ACC112 (cell line): ENCODE results near the gene YY1.
A peak's percentile ranks its signal among the peaks of the same experiment; 100 is the strongest.

Experiments used
- H2AFZ ChIP-seq: fragments of 200-600 bp; sonication (generic); one replicate; pipeline ENCODE4 v1.6.0; 2017; ENCODE audit warnings: antibody characterized with exemption, low read length; ENCODE audit not compliant: unreplicated experiment
- H3K27ac ChIP-seq: fragments of 200-600 bp; sonication (generic); 2 replicates; pipeline ENCODE4 v1.5.1; 2014; ENCODE audit warnings: low read depth, mild to moderate bottlenecking, antibody characterized with exemption, low read length, moderate library complexity
- H3K27me3 ChIP-seq: fragments of 200-600 bp; sonication (generic); 2 replicates; pipeline ENCODE4 v1.6.1; 2014; ENCODE audit warnings: mild to moderate bottlenecking, antibody characterized with exemption, low read length, moderate library complexity, mixed read lengths; ENCODE audit not compliant: insufficient read depth
- H3K36me3 ChIP-seq: fragments of 200-600 bp; sonication (generic); 2 replicates; pipeline ENCODE4 v1.6.1; 2016; ENCODE audit warnings: mild to moderate bottlenecking, antibody characterized with exemption, low read length, moderate library complexity, mixed read lengths; ENCODE audit not compliant: insufficient read depth
- H3K4me1 ChIP-seq: fragments of 200-600 bp; sonication (generic); one replicate; pipeline ENCODE4 v1.6.1; 2016; ENCODE audit warnings: low read length, mixed read lengths; ENCODE audit not compliant: insufficient read depth, unreplicated experiment, control insufficient read depth
- H3K4me3 ChIP-seq: fragments of 200-600 bp; sonication (generic); 2 replicates; pipeline ENCODE4 v1.5.1; 2014; ENCODE audit warnings: mild to moderate bottlenecking, low read depth, low read length
- H3K79me2 ChIP-seq: fragments of 200-600 bp; sonication (generic); one replicate; pipeline ENCODE4 v1.6.0; 2016; ENCODE audit warnings: low read length; ENCODE audit not compliant: control insufficient read depth, unreplicated experiment, insufficient read depth

The YY1 gene

DNA sequence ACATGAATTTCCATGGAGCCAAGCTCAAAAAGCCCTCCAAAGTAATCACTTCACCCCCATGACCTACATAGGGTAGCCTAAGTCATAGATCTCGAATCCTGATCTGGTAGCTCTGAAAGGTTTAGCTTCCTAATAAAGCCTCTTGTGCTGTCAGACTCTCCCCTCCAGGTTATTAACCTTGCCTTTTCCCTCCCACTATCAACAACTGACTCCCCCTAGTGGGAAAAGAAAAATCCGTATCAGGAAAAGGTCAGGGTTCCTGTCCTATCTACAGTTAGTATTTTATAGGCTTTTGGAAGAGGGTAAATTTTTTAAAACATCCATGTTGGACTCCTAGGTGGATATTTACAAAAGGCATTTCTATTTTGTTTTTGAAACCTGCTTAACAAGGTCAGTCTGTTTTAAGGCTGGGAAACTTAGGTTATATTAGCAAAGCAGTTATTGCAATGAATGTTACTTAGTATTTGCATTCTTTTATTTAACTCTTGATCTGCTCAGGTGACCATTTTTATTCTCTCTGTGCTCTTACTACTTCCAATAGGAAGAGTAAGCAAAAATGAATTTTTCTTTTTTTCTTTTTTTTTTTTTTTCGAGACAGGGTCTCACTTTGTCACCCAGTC is 8.0 kb downstream of the YY1 start:
- Histone ChIP-seq H3K36me3 (no peaks in the 10 kb centered on the region), H2AFZ (no peak overlapping the region), H3K27ac (no peak overlapping the region), H3K79me2 (peaks cover 93% of the 10 kb centered on the region), H3K4me3 (no peak overlapping the region), H3K4me1 (peaks cover 24% of the 10 kb centered on the region), H3K27me3 (no peaks in the 10 kb centered on the region)

DNA sequence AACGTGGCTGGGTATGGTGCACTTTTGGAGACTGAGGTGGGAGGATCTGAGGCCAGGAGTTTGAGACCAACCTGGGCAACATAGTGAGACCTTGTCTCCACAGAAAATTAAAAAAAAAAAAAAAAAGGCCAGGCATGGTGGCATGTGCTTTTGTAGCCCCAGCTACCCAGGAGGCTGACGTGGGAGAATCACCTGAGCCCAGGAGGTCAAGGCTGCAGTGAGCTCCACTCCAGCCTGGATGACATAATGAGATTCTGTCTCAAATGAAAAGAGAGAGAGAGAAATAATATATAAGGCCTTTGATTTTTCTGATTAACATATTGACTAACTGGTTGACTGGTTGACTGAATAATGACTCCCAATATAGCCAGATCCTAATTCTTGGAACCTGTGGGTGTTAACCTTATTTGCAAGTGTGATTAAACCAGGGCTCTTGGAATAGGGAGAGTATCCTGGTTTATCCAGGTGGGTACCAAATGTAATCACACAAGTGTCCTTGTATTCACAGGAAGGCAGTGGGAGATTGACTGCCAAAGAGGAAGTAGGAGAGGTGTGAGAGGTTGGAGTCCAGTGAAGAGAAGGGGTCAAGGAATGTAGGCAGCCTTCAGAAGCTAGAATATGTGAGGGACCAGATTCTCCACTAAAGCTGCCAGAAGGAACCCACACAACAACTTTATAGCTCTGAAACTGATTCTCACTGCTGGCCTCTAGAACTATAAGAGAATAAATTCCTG is 12.0 kb downstream of the YY1 start:
- Histone ChIP-seq H3K4me1 (peaks cover 9% of the 10 kb centered on the region), H3K27me3 (no peaks in the 10 kb centered on the region), H2AFZ (no peak overlapping the region), H3K4me3 (no peak overlapping the region), H3K27ac (no peak overlapping the region), H3K36me3 (no peaks in the 10 kb centered on the region), H3K79me2 (peaks cover 94% of the 10 kb centered on the region)

DNA sequence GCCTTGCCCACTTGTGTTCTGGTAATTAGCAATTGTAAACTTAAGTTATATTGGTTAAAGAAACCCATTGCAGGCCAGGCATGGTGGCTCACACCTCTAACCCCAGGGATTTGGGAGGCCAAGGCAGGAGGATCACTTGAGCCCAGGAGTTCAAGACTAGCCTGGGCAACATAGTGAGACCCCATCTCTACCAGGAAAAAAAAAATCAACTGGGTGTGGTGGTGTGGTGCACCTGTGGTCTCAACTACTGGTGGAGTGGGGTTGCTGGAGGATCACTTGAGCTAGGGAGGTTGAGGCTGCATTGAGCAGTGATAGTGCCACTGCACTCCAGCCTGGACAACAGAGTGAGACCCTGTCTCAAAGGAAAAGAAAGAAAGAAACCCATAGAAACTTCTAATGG is 13.7 kb downstream of the YY1 start:
- H3K4me3 ChIP-seq = no peak overlapping the region
- no peaks in the 10 kb centered on the region for H3K36me3 ChIP-seq
- H3K27me3 ChIP-seq = no peaks in the 10 kb centered on the region
- H3K79me2 ChIP-seq = peaks cover 94% of the 10 kb centered on the region
- no peaks in the 10 kb centered on the region for H3K4me1 ChIP-seq
- H2AFZ ChIP-seq = no peak overlapping the region
- H3K27ac ChIP-seq = no peak overlapping the region

DNA sequence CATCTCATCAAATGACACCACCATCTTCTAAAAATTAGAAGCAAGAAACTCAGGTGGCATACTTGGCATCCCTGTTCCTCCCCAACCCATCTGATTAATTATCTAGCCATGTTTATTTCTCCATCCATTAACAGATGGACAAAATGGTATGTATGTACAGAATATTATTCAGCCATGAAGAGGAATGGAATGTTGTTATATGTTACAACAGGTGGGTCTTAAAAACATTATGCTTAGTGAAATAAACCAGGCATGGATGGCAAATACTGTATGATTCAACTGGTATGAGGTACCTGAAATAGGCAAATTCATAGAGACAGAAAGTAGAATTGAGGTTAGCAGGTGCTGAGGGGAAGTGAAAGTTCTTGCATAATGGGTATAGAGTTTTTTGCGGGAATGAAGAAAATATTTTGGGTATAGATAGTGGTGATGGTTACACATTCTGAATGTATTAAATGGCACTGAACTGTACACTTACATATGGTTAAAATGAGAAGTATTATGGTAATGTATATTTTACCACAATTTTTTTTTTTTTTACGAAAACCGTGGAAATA is 17.5 kb downstream of the YY1 start:
- H3K27ac ChIP-seq = no peak overlapping the region
- no peak overlapping the region for H3K4me3 ChIP-seq
- H2AFZ ChIP-seq = no peak overlapping the region
- H3K4me1 ChIP-seq = no peaks in the 10 kb centered on the region
- H3K27me3 ChIP-seq = no peaks in the 10 kb centered on the region
- H3K36me3 ChIP-seq = no peaks in the 10 kb centered on the region
- H3K79me2 ChIP-seq = peaks cover 93% of the 10 kb centered on the region

DNA sequence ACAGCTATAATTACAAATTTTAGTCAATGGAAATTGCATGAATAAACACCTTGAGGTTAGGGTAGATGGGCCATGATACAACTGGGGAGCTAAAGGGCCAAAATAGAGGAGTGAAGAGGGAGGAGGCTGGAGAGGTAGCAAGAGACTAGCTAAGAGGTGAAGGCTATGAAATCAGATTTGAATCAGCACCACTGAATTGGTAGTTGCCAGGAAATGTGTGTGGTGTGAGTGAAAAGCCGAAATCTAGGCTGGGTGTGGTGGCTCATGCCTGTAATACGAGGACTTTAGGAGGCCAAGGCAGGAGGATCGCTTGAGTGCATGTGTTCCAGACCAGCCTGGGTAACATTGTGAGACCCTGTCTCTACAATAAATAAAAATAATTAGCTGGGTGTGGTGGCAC is 22.7 kb downstream of the YY1 start:
- Histone ChIP-seq H3K4me3 (no peak overlapping the region), H2AFZ (no peak overlapping the region), H3K36me3 (peaks cover 8% of the 10 kb centered on the region; the same call in 1 of the 2 replicates), H3K4me1 (peaks cover 6% of the 10 kb centered on the region), H3K27ac (no peak overlapping the region), H3K27me3 (no peaks in the 10 kb centered on the region), H3K79me2 (peaks cover 84% of the 10 kb centered on the region)

DNA sequence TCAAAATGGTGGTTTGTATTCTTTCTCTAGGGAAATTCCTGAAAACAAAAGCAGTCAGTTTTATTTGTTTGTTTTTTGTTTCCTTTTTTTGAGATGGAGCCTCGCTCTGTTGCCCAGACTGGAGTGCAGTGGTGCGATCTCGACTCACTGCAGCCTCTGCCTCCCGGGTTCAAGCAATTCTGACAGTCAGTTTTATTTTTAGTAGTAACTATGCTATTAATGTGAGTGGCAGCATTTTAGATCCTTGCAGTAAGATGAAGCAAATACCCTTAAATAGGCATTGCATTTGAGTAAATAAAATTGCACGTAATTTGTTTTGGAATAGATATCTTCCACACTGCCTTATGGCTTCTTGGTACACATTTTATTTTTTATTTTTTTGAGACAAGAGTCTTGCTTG is 23.6 kb downstream of the YY1 start:
- Histone ChIP-seq H3K4me1 (peaks cover 6% of the 10 kb centered on the region), H3K4me3 (no peak overlapping the region), H3K27me3 (no peaks in the 10 kb centered on the region), H3K79me2 (peaks cover 83% of the 10 kb centered on the region), H3K36me3 (peaks cover 8% of the 10 kb centered on the region; the same call in 1 of the 2 replicates), H3K27ac (peak overlapping the region; percentile 26; the same call in 1 of the 2 replicates), H2AFZ (no peak overlapping the region)

DNA sequence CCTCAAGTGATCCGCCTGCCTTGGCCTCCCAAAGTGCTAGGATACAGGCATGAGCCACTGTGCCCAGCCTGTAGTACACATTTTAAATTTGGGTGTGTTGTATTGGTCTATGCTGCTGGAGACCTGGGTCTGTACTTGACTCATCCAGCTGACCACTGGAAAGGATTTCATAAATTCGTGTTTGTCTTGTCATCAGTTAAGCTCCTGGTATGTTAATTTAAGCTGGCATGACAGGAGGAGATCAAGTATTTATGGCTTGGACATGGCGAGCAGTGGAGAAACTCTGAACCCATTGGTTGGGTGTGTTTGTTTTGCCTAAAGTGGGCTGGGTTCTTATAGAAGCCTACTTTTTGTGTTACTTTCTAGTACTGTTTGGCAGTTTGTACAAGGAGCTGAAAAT is 24.2 kb downstream of the YY1 start:
- Histone ChIP-seq H3K27me3 (no peaks in the 10 kb centered on the region), H2AFZ (no peak overlapping the region), H3K36me3 (peaks cover 8% of the 10 kb centered on the region; the same call in 1 of the 2 replicates), H3K79me2 (peaks cover 83% of the 10 kb centered on the region), H3K4me1 (peaks cover 8% of the 10 kb centered on the region), H3K4me3 (no peak overlapping the region), H3K27ac (no peak overlapping the region)

DNA sequence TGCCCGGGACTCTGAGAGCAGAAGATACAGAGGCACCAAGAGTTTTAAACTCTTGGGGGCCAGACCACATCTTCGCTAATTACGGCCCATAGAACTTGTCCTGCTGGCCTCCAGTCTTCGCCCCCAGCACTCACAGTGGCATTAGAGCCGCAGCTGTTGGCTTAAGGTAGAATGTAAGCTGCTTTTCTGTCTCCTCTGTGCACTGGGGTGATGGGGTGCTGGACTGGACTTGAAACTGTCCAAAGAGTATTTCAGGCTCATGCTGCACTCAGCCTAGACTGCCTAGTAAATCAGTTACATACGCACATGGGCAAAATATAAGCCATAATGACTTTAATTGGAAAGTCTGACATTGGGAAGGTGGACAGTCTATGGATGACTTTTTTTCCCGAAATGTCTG is 29.0 kb downstream of the YY1 start:
- Histone ChIP-seq H3K4me3 (no peak overlapping the region), H3K27ac (peak overlapping the region; percentile 55), H3K27me3 (no peaks in the 10 kb centered on the region), H3K79me2 (peaks cover 76% of the 10 kb centered on the region), H3K4me1 (peaks cover 10% of the 10 kb centered on the region), H2AFZ (no peak overlapping the region), H3K36me3 (peaks cover 7% of the 10 kb centered on the region; the same call in 1 of the 2 replicates)

DNA sequence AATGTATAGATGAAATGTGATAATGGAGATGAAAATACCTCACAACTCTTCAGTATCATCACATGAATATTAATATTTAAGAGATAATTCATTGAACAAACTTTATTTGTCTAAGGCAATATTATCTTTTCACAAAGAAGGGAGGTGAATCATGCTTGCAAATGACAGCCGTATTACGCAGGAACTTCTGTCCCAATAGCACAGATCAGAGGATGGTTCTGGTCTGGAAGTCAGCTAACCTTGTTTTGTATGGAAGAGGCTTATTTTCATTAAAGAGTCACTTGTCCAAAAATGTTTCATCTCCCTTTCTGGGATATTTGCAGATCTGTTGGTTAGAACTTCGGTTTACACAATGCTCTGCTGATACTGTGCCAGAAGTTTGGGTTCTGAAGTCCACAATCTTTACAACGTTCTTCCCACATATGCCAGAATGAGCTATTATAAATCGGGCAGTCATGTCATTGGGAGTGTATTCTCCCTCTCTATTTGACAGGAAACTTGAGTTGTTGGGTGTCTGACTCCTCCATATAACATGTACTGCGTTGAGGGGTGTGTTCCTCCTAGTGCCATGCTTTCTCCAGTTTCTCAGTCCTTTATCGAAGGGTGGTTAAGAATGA is 29.8 kb downstream of the YY1 start:
- Histone ChIP-seq H3K27ac (peak overlapping the region; percentile 55), H3K36me3 (peaks cover under 1% of the 10 kb centered on the region; the same call in 1 of the 2 replicates)

DNA sequence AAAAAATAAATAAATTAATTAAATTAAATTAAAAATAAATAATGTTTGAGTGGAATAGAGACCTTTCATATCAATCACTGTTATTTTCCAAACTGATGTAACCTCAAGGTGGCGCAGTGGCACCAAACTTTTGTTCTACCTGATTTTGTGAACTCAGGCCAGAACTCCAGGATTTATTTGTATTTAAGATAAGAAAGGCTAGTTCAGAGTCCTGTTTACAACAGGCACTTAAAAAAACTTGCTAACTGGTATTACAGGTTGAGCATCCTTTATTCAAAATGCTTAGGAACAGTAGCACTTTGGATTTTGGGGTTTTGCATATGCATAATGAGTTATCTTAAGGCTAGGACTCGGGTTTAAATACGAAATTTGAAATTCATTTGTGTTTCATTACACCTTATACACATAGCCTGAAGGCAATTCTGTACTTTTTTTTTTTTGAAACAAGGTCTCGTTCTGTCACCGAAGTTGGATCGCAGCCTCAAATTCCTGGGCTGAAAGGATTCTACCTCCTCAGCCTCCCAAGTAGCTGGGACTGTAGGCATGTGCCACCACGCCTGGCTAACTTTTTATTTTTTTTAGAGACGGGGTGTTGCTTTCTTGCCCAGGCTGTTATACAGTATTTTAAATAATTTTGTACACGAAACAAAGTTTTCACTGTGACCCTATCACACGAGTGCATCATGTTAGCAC is 32.4 kb downstream of the YY1 start:
- H3K27me3 ChIP-seq = no peaks in the 10 kb centered on the region
- peaks cover 82% of the 10 kb centered on the region for H3K79me2 ChIP-seq
- H3K4me3 ChIP-seq = no peak overlapping the region
- peaks cover 6% of the 10 kb centered on the region for H3K36me3 ChIP-seq
- H3K27ac ChIP-seq = no peak overlapping the region
- peaks cover 10% of the 10 kb centered on the region for H3K4me1 ChIP-seq
- no peak overlapping the region for H2AFZ ChIP-seq

More for the DNA sequence above, 29.8 kb downstream of the YY1 start:
- Histone ChIP-seq H3K4me1 (peaks cover 10% of the 10 kb centered on the region), H3K79me2 (peaks cover 74% of the 10 kb centered on the region), H3K4me3 (no peak overlapping the region), H2AFZ (no peak overlapping the region), H3K27me3 (no peaks in the 10 kb centered on the region)
